Measurements from ENCODE around the gene CNBP.
"Not testable (repeated sequence)": the region's sequence is repeated elsewhere in the genome, so short reads cannot be mapped to it uniquely, and the experiment has no call there.

Gene CNBP

GRCh38 chr3:129183569-129184395, at the start of gene CNBP:
Gene CNBP, minus strand, starts transcription at chr3:129183896. Its CDS starts 12,139 bp downstream, at chr3:129171757.
- DNase-seq = peak; percentile 94

- peak; percentile 29 for DNase-seq
Measured at GRCh38 chr3:129231331-129232119, 47.8 kb upstream of the CNBP start.

GRCh38 chr3:129230311-129231019, 46.8 kb upstream of the CNBP start:
- peak; percentile 87 for DNase-seq

- DNase-seq = no peak
Measured at GRCh38 chr3:129228891-129229585, 45.3 kb upstream of the CNBP start.

- DNase-seq = peak; percentile 32
Measured at GRCh38 chr3:129226374-129226773, 42.7 kb upstream of the CNBP start.

- peak; percentile 43 for DNase-seq
Measured at GRCh38 chr3:129224984-129225393, 41.3 kb upstream of the CNBP start.

- not testable (repeated sequence) for DNase-seq
Measured at GRCh38 chr3:129224387-129224786, 40.7 kb upstream of the CNBP start.

- no peak for DNase-seq
Measured at GRCh38 chr3:129218742-129219141, 35.0 kb upstream of the CNBP start.

- DNase-seq = no peak
Measured at GRCh38 chr3:129213238-129213637, 29.5 kb upstream of the CNBP start.

- no peak for DNase-seq
Measured at GRCh38 chr3:129211772-129212171, 28.1 kb upstream of the CNBP start.

GRCh38 chr3:129211345-129211744, 27.6 kb upstream of the CNBP start:
- DNase-seq = no peak

- no peak for DNase-seq
Measured at GRCh38 chr3:129207479-129207878, 23.8 kb upstream of the CNBP start.

GRCh38 chr3:129205109-129205832, 21.6 kb upstream of the CNBP start:
- no peak for DNase-seq

- no peak for DNase-seq
Measured at GRCh38 chr3:129204473-129204872, 20.8 kb upstream of the CNBP start.

GRCh38 chr3:129199366-129199765, 15.7 kb upstream of the CNBP start:
- DNase-seq = no peak

GRCh38 chr3:129197321-129197720, 13.6 kb upstream of the CNBP start:
- DNase-seq = no peak

GRCh38 chr3:129196601-129197000, 12.9 kb upstream of the CNBP start:
- no peak for DNase-seq

- DNase-seq = peak; percentile 39
Measured at GRCh38 chr3:129195731-129196256, 12.1 kb upstream of the CNBP start.

GRCh38 chr3:129189793-129190192, 6.1 kb upstream of the CNBP start:
- DNase-seq = not testable (repeated sequence)

GRCh38 chr3:129187857-129188256, 4.2 kb upstream of the CNBP start:
- no peak for DNase-seq

- DNase-seq = no peak
Measured at GRCh38 chr3:129185783-129186182, 2.1 kb upstream of the CNBP start.

Measured in activated CD4-positive, alpha-beta T cell treated with anti-CD3 and anti-CD28 coated beads, Interleukin-2, amount 50 U/mL, for 16 hours (primary cell).